ENCODE data around the gene CTNND2.

DNA sequence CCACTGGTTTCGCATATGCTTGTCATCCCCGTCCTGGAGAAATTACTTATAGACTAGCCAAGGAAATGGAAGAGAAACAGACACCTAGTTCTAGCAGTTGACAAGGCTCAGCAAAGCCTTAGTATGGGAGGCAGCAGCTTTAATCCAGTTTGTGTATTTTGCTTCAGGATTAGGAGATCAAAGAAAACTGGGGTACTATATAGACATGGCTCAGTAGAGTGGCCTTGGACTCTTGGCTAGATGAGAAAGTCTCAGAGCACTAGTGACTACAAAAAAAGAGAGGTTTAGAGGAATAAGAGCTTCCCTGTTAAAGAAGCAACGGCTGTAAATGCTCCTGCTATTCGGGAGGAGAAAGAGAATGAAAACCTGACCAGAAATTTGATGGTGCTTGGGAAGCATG, 349.1 kb downstream of the CTNND2 start:
- TF ChIP-seq POLR2A (IDR thresholded peaks at IDR 0.05) (no peak), POLR2AphosphoS5 (IDR thresholded peaks at IDR 0.05) (no peak), CTCF (IDR thresholded peaks at IDR 0.05 in 8 of 11, conservative IDR thresholded peaks at IDR 0.05 in 3 of 11) (no peak)
